ENCODE results near the gene KNSTRN.

DNA sequence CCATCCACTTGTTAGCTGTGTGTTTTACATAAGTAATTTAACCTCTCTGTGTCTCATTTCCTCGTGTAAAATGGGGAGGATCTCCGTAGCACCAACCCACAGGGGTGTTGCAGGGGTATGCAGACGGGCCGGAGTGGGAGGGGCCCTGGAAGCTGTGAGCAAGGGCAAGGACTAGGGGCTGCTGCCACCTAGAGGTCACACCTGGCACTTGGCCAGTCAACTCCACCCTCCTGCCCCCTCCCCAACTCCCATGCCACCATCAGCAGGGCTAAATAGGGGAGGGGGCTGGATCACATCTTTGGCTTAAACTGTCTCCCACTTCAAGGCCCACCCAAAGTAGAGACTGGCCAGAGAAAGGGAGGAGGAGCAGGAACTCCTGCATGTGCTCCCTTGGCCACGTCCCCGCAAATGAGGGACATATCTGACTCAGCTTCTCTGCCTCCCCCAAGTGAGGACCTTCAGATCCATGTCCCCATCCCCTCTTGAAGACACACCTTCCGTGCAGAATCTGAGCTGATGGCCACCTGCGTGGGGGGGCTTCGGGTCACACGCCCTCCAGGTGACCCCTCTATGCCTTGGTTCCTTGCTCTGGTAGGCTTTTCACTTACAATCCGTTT is 44.4 kb upstream of the KNSTRN start:
- no peak for TF ChIP-seq POLR2AphosphoS5 (IDR thresholded peaks at IDR 0.05; ENCODE audit: borderline replicate concordance, low read depth, low read length)
- no peak for TF ChIP-seq EZH2 (IDR thresholded peaks at IDR 0.05)
- TF ChIP-seq FOXP2 (optimal IDR thresholded peaks at IDR 0.05; ENCODE audit: control extremely low read depth, extremely low read length, insufficient read depth) = no peak

Data from SK-N-MC (cell line).